HG02938 (cell line): Measurements from ENCODE around the gene CENPU.
"Not testable (repeated sequence)": the region's sequence is repeated elsewhere in the genome, so short reads cannot be mapped to it uniquely, and the experiment has no call there.

Experiments used
- ATAC-seq: cut with Tn5 transposase; IDR thresholded peaks from one replicate; pipeline ENCODE4 v1.9.1; 2021; ENCODE audit warnings: mild to moderate bottlenecking, moderate library complexity; ENCODE audit not compliant: unreplicated experiment

Gene CENPU

GRCh38 chr4:184752496-184753275 lies 18.8 kb upstream of the CENPU start:
- no peak for ATAC-seq

- ATAC-seq, result no peak
Measured at GRCh38 chr4:184751585-184751956, 17.7 kb upstream of the CENPU start.

GRCh38 chr4:184750926-184751584 lies 17.2 kb upstream of the CENPU start:
- no peak for ATAC-seq

GRCh38 chr4:184748251-184748652 lies 14.4 kb upstream of the CENPU start:
- no peak for ATAC-seq

- no peak for ATAC-seq
Measured at GRCh38 chr4:184747034-184747830, 13.3 kb upstream of the CENPU start.

- ATAC-seq, result peak; percentile 81
Measured at GRCh38 chr4:184745831-184746795, 12.2 kb upstream of the CENPU start.

- ATAC-seq, result no peak
Measured at GRCh38 chr4:184744236-184744635, 10.3 kb upstream of the CENPU start.

GRCh38 chr4:184743650-184744049 lies 9.8 kb upstream of the CENPU start:
- ATAC-seq, result no peak

- not testable (repeated sequence) for ATAC-seq
Measured at GRCh38 chr4:184741651-184742050, 7.8 kb upstream of the CENPU start.

- no peak for ATAC-seq
Measured at GRCh38 chr4:184740980-184741391, 7.1 kb upstream of the CENPU start.

- ATAC-seq, result not testable (repeated sequence)
Measured at GRCh38 chr4:184739575-184739974, 5.7 kb upstream of the CENPU start.

GRCh38 chr4:184734758-184735157 lies 862 bp upstream of the CENPU start:
- no peak for ATAC-seq

GRCh38 chr4:184732126-184732525 lies 1.8 kb downstream of the CENPU start:
- no peak for ATAC-seq

- no peak for ATAC-seq
Measured at GRCh38 chr4:184731056-184731455, 2.8 kb downstream of the CENPU start.

- no peak for ATAC-seq
Measured at GRCh38 chr4:184729946-184730345, 4.0 kb downstream of the CENPU start.

- ATAC-seq, result no peak
Measured at GRCh38 chr4:184728858-184729257, 5.0 kb downstream of the CENPU start.

- ATAC-seq, result no peak
Measured at GRCh38 chr4:184727430-184727829, 6.5 kb downstream of the CENPU start.

- ATAC-seq, result no peak
Measured at GRCh38 chr4:184722798-184723197, 11.1 kb downstream of the CENPU start.

GRCh38 chr4:184721254-184721653 lies 12.6 kb downstream of the CENPU start:
- no peak for ATAC-seq

- no peak for ATAC-seq
Measured at GRCh38 chr4:184719407-184719806, 14.5 kb downstream of the CENPU start.

- no peak for ATAC-seq
Measured at GRCh38 chr4:184715526-184715925, 18.4 kb downstream of the CENPU start.
